Endodermal cell (in vitro differentiated cells): ENCODE results near the gene MAP4K2. TPM values are rescaled to one million over a fixed set of nuclear protein-coding genes. Genes with fewer than 3 reads are reported as not detected.
"Not testable (repeated sequence)": the region's sequence is repeated elsewhere in the genome, so short reads cannot be mapped to it uniquely, and the experiment has no call there.

Source experiments
- DNase-seq: peaks from one replicate; pipeline ENCODE4 v3.0.0-alpha.2; 2017
- H3K27ac ChIP-seq: 2 replicates; pipeline ENCODE4 v1.5.1; 2013; ENCODE audit warnings: mild to moderate bottlenecking, low read depth, low read length, moderate library complexity
- H3K27me3 ChIP-seq: 2 replicates; pipeline ENCODE4 v1.6.1; 2013; ENCODE audit warnings: mild to moderate bottlenecking, low read length, moderate library complexity; ENCODE audit not compliant: insufficient read depth, control insufficient read depth, poor library complexity, severe bottlenecking
- H3K36me3 ChIP-seq: 2 replicates; pipeline ENCODE4 v1.7.0; 2013; ENCODE audit warnings: mild to moderate bottlenecking, low read length, moderate library complexity; ENCODE audit not compliant: control insufficient read depth, insufficient read depth
- H3K4me1 ChIP-seq: one replicate; pipeline ENCODE4 v1.7.0; 2013; ENCODE audit warnings: low read length; ENCODE audit not compliant: control insufficient read depth, insufficient read depth
- H3K4me3 ChIP-seq: 2 replicates; pipeline ENCODE4 v1.5.1; 2013; ENCODE audit warnings: mild to moderate bottlenecking, low read length, moderate library complexity
- H3K9ac ChIP-seq: 2 replicates; pipeline ENCODE4 v1.6.1; 2013; ENCODE audit warnings: mild to moderate bottlenecking, low read length, moderate library complexity; ENCODE audit not compliant: poor library complexity, severe bottlenecking; ENCODE audit errors: extremely low read depth
- H3K9me3 ChIP-seq: 2 replicates; pipeline ENCODE4 v1.6.1; 2013; ENCODE audit warnings: mild to moderate bottlenecking, low read length, moderate library complexity; ENCODE audit not compliant: control insufficient read depth
- H3K27ac Mint-ChIP-seq: 2 replicates; pipeline ENCODE4 v1.8.0; 2020; ENCODE audit warnings: mixed read lengths
- H3K27me3 Mint-ChIP-seq: 2 replicates; pipeline ENCODE4 v1.8.0; 2021; ENCODE audit warnings: mild to moderate bottlenecking, mixed read lengths; ENCODE audit not compliant: insufficient read depth
- H3K36me3 Mint-ChIP-seq: 2 replicates; pipeline ENCODE4 v1.8.0; 2020; ENCODE audit warnings: low read depth, mixed read lengths
- H3K4me1 Mint-ChIP-seq: 2 replicates; pipeline ENCODE4 v1.8.0; 2020; ENCODE audit warnings: mixed read lengths
- H3K4me3 Mint-ChIP-seq: 2 replicates; pipeline ENCODE4 v1.8.0; 2020; ENCODE audit warnings: mild to moderate bottlenecking, moderate library complexity, mixed read lengths
- H3K9me3 Mint-ChIP-seq: 2 replicates; pipeline ENCODE4 v1.8.0; 2020; ENCODE audit warnings: mild to moderate bottlenecking, mixed read lengths
- WGBS, 2 experiments: methylation state at CpG; one replicate each; pipeline versions ENCODE4 v1.1.5 to v1.1.7; 2013; ENCODE audit warnings: missing lambda C conversion rate in 2 of 2, mixed read lengths in 1 of 2; ENCODE audit not compliant: insufficient coverage in 1 of 2, insufficient read length in 1 of 2; 5-methylcytosine and 5-hydroxymethylcytosine counted together
- total RNA-seq, 2 donors: library from RNA; stranded (reverse); fragmentation: NEBNext Ultra II Directional in 1 of 2; extraction: Animal tissue kit (Norgen Biotek cat#: 25700) in 1 of 2; gene quantifications; 2 replicates in 1 of 2; 3 replicates in 1 of 2; pipeline ENCODE4 v1.2.1, GENCODE V29; 2021
- TF ChIP-seq, protein P1 (sequence below): fragments of 200-600 bp; sonication (generic); conservative IDR thresholded peaks from 2 replicates; pipeline ENCODE4 v1.5.0; 2021; ENCODE audit warnings: antibody characterized with exemption, mild to moderate bottlenecking

Gene MAP4K2
- total RNA-seq, 2 donors from 2014 or later: 24.7 to 32.4 TPM

DNA sequence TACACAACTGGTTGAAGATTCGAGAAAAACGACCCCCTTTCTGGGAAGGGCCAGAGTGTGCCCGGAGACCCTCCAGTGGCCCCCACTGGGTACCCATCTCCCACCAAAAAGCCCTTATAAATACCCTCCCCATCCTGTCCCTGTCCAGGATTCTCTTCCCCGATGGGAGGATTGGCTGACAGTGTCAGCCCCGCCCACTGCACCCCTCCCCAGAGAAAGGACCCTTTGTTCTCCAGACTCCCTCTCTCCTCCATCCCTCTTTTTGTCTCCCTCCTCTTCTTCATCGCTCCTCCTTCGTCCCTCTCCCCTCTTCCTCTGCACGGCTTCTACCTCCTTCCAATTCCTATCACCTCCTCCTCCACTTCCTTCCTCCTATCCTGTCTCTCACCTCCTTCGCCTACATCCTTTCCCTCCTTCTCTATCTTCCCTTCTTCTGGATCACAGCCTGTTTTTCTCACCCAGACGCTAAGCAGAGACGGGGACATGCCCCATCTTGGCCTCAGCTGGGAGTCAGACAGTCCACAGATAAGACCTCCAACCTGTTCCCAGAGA, 20.6 kb upstream of the MAP4K2 start:
- Mint-ChIP-seq H3K27me3 (no peaks in the 10 kb centered on the region), H3K27ac (no peak overlapping the region), H3K36me3 (peaks cover 19% of the 10 kb centered on the region), H3K4me1 (no peaks in the 10 kb centered on the region), H3K9me3 (no peaks in the 10 kb centered on the region), H3K4me3 (no peak overlapping the region)
- Histone ChIP-seq H3K9me3 (no peaks in the 10 kb centered on the region), H3K27me3 (no peaks in the 10 kb centered on the region), H3K4me1 (no peaks in the 10 kb centered on the region), H3K4me3 (no peak overlapping the region), H3K27ac (no peak overlapping the region), H3K9ac (no peak overlapping the region), H3K36me3 (no peaks in the 10 kb centered on the region)
- TF ChIP-seq, protein P1, sequence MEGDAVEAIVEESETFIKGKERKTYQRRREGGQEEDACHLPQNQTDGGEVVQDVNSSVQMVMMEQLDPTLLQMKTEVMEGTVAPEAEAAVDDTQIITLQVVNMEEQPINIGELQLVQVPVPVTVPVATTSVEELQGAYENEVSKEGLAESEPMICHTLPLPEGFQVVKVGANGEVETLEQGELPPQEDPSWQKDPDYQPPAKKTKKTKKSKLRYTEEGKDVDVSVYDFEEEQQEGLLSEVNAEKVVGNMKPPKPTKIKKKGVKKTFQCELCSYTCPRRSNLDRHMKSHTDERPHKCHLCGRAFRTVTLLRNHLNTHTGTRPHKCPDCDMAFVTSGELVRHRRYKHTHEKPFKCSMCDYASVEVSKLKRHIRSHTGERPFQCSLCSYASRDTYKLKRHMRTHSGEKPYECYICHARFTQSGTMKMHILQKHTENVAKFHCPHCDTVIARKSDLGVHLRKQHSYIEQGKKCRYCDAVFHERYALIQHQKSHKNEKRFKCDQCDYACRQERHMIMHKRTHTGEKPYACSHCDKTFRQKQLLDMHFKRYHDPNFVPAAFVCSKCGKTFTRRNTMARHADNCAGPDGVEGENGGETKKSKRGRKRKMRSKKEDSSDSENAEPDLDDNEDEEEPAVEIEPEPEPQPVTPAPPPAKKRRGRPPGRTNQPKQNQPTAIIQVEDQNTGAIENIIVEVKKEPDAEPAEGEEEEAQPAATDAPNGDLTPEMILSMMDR: no peak
- no peak for DNase-seq
- 80 to 85% methylated on average over 11 of the region's 11 CpGs for WGBS, 2 experiments

DNA sequence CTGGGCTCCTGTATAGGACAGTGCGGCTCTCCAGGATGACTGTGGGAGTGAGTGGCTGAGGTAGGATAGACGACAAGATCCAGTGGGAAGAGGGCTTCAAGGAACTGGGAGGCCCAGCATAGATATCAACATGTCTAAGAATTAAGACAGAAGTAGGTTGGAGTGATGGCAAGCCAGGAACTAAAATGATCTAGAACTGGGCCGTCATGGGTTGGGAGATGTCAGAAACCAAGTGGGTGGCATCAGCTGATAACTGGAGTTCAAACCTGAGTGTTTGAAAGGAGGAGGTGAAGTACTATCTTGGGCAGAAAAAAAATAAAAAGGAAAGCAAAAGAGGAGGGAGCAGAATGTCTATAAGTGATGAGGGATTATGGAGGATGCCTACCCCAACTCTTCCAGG, 14.5 kb upstream of the MAP4K2 start:
- Mint-ChIP-seq H3K27ac (no peak overlapping the region), H3K27me3 (no peaks in the 10 kb centered on the region), H3K9me3 (no peaks in the 10 kb centered on the region), H3K4me3 (no peak overlapping the region), H3K4me1 (peaks cover 2% of the 10 kb centered on the region), H3K36me3 (no peaks in the 10 kb centered on the region)
- H3K4me3 ChIP-seq: no peak overlapping the region
- 87 to 88% methylated on average over 3 of the region's 3 CpGs for whole genome bisulfite sequencing, 2 experiments
- TF ChIP-seq, protein P1: no peak
- no peaks in the 10 kb centered on the region for H3K27me3 ChIP-seq
- no peak overlapping the region for H3K9ac ChIP-seq
- no peaks in the 10 kb centered on the region for H3K9me3 ChIP-seq
- no peak overlapping the region for H3K27ac ChIP-seq
- H3K36me3 ChIP-seq: no peaks in the 10 kb centered on the region
- DNase-seq: no peak
- no peaks in the 10 kb centered on the region for H3K4me1 ChIP-seq

DNA sequence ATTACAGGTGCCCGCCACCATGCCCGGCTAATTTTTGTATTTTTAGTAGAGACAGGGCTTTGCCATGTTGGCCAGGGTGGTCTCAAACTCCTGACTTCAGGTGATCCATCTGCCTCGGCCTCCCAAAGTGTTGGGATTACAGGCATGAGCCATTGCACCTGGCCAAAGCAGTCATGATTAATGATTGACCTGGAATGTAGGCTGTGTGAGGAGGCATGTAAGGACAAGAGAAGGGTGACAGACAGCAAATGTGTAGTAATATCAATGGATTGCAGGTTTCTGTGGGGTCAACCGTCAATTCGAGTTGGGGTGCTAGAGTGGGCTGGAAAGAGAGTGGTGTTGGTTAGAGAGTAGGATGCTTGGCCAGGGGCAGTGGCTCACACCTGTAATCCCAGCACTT, 12.4 kb upstream of the MAP4K2 start:
- not testable (repeated sequence) for H3K9me3 ChIP-seq, H3K36me3 ChIP-seq, H3K4me1 Mint-ChIP-seq, H3K9me3 Mint-ChIP-seq, H3K4me3 ChIP-seq, H3K27ac ChIP-seq, H3K4me1 ChIP-seq, H3K9ac ChIP-seq, H3K27me3 ChIP-seq, DNase-seq, H3K27me3 Mint-ChIP-seq, H3K36me3 Mint-ChIP-seq, H3K4me3 Mint-ChIP-seq
- H3K27ac Mint-ChIP-seq: peak overlapping the region; percentile 2
- 91 to 92% methylated on average over 5 of the region's 5 CpGs for WGBS, 2 experiments

DNA sequence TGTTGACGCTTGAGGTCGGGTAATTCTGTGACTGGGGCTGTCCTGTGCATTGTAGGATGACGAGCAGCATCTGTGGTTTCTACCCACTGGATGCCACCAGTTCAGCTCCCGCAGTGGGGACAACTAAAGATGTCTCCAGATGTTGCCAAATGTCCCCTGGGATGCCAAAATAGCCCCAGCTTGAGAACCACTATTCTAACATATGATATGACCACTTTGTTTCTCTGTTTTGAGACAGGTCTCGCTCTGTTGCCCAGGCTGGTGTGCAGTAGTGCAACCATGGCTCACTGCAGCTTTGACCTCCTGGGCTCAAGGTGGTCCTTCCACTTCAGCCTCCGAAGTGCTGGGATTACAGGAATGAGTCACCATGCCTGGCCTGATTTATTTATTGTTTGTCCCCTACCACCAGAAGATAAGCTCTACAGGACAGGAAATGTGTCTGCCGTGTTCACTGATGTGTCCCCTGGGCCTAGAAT, 11.7 kb upstream of the MAP4K2 start:
- no peak for DNase-seq
- TF ChIP-seq, protein P1: no peak
- Histone ChIP-seq H3K4me1 (no peaks in the 10 kb centered on the region), H3K27me3 (no peaks in the 10 kb centered on the region), H3K36me3 (no peaks in the 10 kb centered on the region), H3K9ac (no peak overlapping the region), H3K9me3 (no peaks in the 10 kb centered on the region), H3K27ac (no peak overlapping the region), H3K4me3 (no peak overlapping the region)
- Mint-ChIP-seq H3K4me1 (peaks cover 2% of the 10 kb centered on the region), H3K27ac (peak overlapping the region; percentile 39), H3K9me3 (no peaks in the 10 kb centered on the region), H3K27me3 (no peaks in the 10 kb centered on the region), H3K36me3 (no peaks in the 10 kb centered on the region), H3K4me3 (no peak overlapping the region)
- WGBS, 2 experiments: 89 to 94% methylated on average over 6 to 7 of the region's 7 CpGs
